Kidney epithelial cell (primary cell): Measurements from ENCODE around the gene LGI2. TPM values are rescaled to one million over a fixed set of nuclear protein-coding genes. Genes with fewer than 3 reads are reported as not detected.

Experiments
- DNase-seq: peaks from one replicate; pipeline ENCODE4 v3.0.0-alpha.2; 2010; ENCODE audit warnings: low read depth
- H3K27me3 ChIP-seq: 2 replicates; pipeline ENCODE4 v1.6.0; 2011; ENCODE audit warnings: low read length; ENCODE audit not compliant: control insufficient read depth, insufficient read depth
- H3K36me3 ChIP-seq: 2 replicates; pipeline ENCODE4 v1.5.1; 2011; ENCODE audit warnings: low read length; ENCODE audit not compliant: control insufficient read depth, insufficient read depth
- H3K4me3 ChIP-seq: 2 replicates; pipeline ENCODE4 v1.5.1; 2011; ENCODE audit warnings: low read depth, mild to moderate bottlenecking, control low read depth, low read length
- total RNA-seq: library from RNA; depleted of rRNA; stranded (reverse); fragments of >200 nt; gene quantifications from 2 replicates; pipeline ENCODE4 v1.2.3, GENCODE V29; 2015
- TF ChIP-seq, protein P1 (sequence below): IDR thresholded peaks from 2 replicates; pipeline ENCODE4 v1.5.1; 2011; ENCODE audit warnings: mild to moderate bottlenecking, moderate library complexity, low read length, control low read depth, inconsistent platforms; ENCODE audit not compliant: insufficient read depth, poor library complexity, severe bottlenecking

Gene LGI2
- total RNA-seq, 1 donor from 2014 or later: 0.25 TPM

DNA sequence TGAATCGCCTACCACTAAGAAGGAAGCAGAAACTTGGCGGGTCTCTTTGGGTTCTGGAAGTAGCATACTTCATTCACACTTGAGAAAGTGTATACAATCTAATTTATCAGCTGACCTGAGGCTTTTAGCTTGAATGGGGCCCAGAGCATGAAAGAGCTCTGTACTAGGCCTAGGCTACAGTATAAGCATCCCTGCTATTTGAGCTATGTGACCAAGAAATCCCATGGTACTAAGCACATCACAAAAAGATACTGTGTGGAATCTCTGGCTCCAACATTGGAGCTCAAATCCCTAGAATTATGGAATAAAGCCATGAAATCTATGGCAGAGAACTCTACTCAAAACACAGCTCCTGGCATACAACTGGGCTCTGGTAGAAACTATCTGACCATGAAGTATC lies 74.0 kb downstream of the LGI2 start:
- no peaks in the 10 kb centered on the region for H3K27me3 ChIP-seq
- no peak for DNase-seq
- H3K36me3 ChIP-seq: no peaks in the 10 kb centered on the region
- no peak overlapping the region for H3K4me3 ChIP-seq
- TF ChIP-seq, protein P1, sequence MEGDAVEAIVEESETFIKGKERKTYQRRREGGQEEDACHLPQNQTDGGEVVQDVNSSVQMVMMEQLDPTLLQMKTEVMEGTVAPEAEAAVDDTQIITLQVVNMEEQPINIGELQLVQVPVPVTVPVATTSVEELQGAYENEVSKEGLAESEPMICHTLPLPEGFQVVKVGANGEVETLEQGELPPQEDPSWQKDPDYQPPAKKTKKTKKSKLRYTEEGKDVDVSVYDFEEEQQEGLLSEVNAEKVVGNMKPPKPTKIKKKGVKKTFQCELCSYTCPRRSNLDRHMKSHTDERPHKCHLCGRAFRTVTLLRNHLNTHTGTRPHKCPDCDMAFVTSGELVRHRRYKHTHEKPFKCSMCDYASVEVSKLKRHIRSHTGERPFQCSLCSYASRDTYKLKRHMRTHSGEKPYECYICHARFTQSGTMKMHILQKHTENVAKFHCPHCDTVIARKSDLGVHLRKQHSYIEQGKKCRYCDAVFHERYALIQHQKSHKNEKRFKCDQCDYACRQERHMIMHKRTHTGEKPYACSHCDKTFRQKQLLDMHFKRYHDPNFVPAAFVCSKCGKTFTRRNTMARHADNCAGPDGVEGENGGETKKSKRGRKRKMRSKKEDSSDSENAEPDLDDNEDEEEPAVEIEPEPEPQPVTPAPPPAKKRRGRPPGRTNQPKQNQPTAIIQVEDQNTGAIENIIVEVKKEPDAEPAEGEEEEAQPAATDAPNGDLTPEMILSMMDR: no peak

DNA sequence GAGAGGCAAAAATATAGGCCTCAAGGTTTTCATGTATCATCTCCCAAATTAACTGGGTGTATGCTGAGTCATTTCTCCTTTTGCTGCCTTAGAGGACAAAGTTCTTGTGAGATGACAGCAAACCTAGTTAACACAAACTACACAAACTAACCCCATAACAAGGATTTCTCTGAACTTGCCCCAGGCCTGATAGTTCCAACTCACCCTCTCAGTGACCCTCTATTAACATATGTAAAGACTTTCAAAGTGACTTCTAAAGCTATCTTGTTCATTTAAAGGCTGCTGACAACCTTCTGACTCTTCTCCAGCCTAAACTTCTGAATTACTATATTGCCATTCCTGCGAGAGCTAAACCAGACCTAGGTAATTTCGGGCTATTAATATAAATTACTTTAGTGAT lies 74.7 kb downstream of the LGI2 start:
- TF ChIP-seq, protein P1: no peak
- H3K27me3 ChIP-seq: no peaks in the 10 kb centered on the region
- no peaks in the 10 kb centered on the region for H3K36me3 ChIP-seq
- no peak overlapping the region for H3K4me3 ChIP-seq
- DNase-seq: no peak

DNA sequence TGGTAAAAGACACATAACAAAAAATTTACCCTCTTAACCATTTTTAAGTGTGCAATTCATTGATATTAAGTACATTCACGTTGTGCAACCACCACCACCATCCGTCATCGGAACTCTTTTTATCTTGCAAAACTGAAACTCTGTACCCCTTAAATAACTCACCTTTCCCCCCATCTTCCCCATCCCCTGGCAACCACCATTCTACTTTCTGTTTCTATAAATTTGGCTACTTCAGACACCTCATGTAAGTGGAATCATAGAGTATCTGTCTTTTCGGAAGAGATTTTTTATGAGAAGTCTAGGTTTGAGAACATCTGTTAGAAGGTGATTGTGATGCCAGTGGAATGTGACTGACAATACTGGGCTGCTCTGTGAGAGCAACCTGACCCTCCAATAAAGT lies 78.1 kb downstream of the LGI2 start:
- no peak for DNase-seq
- no peaks in the 10 kb centered on the region for H3K36me3 ChIP-seq
- H3K27me3 ChIP-seq: no peaks in the 10 kb centered on the region
- H3K4me3 ChIP-seq: no peak overlapping the region
- TF ChIP-seq, protein P1: no peak

DNA sequence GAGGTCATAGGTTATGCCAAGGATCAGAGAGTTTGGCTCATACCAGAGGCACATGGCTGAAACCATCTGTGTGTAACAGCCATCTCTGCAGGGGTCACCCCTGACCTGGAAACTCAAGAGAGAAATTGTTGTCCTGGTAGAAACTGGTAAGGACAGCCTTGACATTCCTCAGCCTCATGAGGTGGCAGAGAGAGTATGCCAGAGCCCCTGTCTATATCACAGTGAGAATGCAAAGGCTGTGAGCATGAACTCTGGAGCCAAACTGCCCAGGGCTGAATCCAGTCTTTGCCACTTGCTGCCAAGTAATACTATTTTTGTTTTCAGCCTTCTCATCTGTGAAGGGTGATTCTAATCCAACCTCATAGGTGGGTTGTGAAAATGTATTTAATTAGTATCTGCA lies 80.8 kb downstream of the LGI2 start:
- TF ChIP-seq, protein P1: no peak
- H3K4me3 ChIP-seq: no peak overlapping the region
- no peak for DNase-seq
- no peaks in the 10 kb centered on the region for H3K36me3 ChIP-seq
- no peaks in the 10 kb centered on the region for H3K27me3 ChIP-seq

Other genes starting within 250 kb of the LGI2 start
- 0.75 and 1.2 TPM in 2 replicates for gene SOD3, start 235.4 kb downstream of the LGI2 start, total RNA-seq
- 4.9 and 8.0 TPM in 2 replicates for gene CCDC149, start 117.9 kb downstream of the LGI2 start, total RNA-seq
- gene SEPSECS, start 129.5 kb upstream of the LGI2 start, total RNA-seq: 4.7 and 7.5 TPM in 2 replicates
- gene PI4K2B, start 203.1 kb upstream of the LGI2 start, total RNA-seq: 9.4 and 10.9 TPM in 2 replicates